ENCODE data around the gene VAMP3.
"Not testable (repeated sequence)": the region's sequence is repeated elsewhere in the genome, so short reads cannot be mapped to it uniquely, and the experiment has no call there.

Gene VAMP3

GRCh38 chr1:7769673-7770412 is 1.3 kb upstream of the VAMP3 start:
- no peak for DNase-seq

- no peak for DNase-seq
These were observed 463 bp upstream of the VAMP3 start for GRCh38 chr1:7770669-7770996.

GRCh38 chr1:7771823-7772299 is 765 bp downstream of the VAMP3 start:
- DNase-seq = no peak

- no peak for DNase-seq
These were observed 6.5 kb downstream of the VAMP3 start for GRCh38 chr1:7777591-7777990.

GRCh38 chr1:7778133-7778628 is 7.1 kb downstream of the VAMP3 start:
- DNase-seq = no peak

GRCh38 chr1:7780976-7781375 is 9.9 kb downstream of the VAMP3 start:
- DNase-seq = no peak

GRCh38 chr1:7781501-7781900 is 10.4 kb downstream of the VAMP3 start:
- DNase-seq = no peak

GRCh38 chr1:7781923-7782495 is 10.9 kb downstream of the VAMP3 start:
- DNase-seq = no peak

- DNase-seq = no peak
These were observed 12.1 kb downstream of the VAMP3 start for GRCh38 chr1:7783178-7783711.

- peak; percentile 24 for DNase-seq
These were observed 12.9 kb downstream of the VAMP3 start, which contains the start of gene PER3 for GRCh38 chr1:7783826-7784491. PER3 (plus strand) TSS chr1:7784291; CDS start chr1:7784878, 587 bp downstream.

GRCh38 chr1:7784492-7785071 is 13.5 kb downstream of the VAMP3 start:
- DNase-seq = no peak

GRCh38 chr1:7785108-7785507 is 14.0 kb downstream of the VAMP3 start:
- DNase-seq = no peak

- no peak for DNase-seq
These were observed 15.7 kb downstream of the VAMP3 start for GRCh38 chr1:7786795-7787194.

- no peak for DNase-seq
These were observed 18.7 kb downstream of the VAMP3 start for GRCh38 chr1:7789828-7790227.

GRCh38 chr1:7791027-7791426 is 19.9 kb downstream of the VAMP3 start:
- DNase-seq = not testable (repeated sequence)

GRCh38 chr1:7795406-7795805 is 24.3 kb downstream of the VAMP3 start:
- no peak for DNase-seq

- no peak for DNase-seq
These were observed 34.4 kb downstream of the VAMP3 start for GRCh38 chr1:7805460-7805859.

- no peak for DNase-seq
These were observed 37.3 kb downstream of the VAMP3 start for GRCh38 chr1:7808253-7808844.

GRCh38 chr1:7809742-7810141 is 38.6 kb downstream of the VAMP3 start:
- DNase-seq = no peak

GRCh38 chr1:7810395-7810794 is 39.3 kb downstream of the VAMP3 start:
- DNase-seq = no peak

- no peak for DNase-seq
These were observed 40.4 kb downstream of the VAMP3 start for GRCh38 chr1:7811476-7811875.

GRCh38 chr1:7813677-7814373 is 42.7 kb downstream of the VAMP3 start:
- no peak for DNase-seq
